PFSK-1 (cell line): ENCODE results near the gene ATXN1.

Source experiments
- FOXP2 ChIP-seq: optimal IDR thresholded peaks from 2 replicates; pipeline ENCODE3; 2011; ENCODE audit warnings: borderline replicate concordance, control low read depth, inconsistent platforms; ENCODE audit not compliant: insufficient read depth; ENCODE audit errors: extremely low read length, extremely low read depth
- POLR2AphosphoS5 ChIP-seq: IDR thresholded peaks from 2 replicates; pipeline ENCODE4 v1.6.1; 2012; ENCODE audit warnings: low read depth, mild to moderate bottlenecking, control low read depth, low read length, moderate library complexity
- REST ChIP-seq, 2 experiments: IDR thresholded peaks; 2 replicates each; pipeline versions ENCODE4 v1.6.1 to v1.8.0; 2011 to 2012; ENCODE audit warnings: low read depth in 2 of 2, low read length in 2 of 2, control low read depth in 1 of 2, inconsistent platforms in 1 of 2, mild to moderate bottlenecking in 1 of 2, moderate library complexity in 1 of 2; ENCODE audit not compliant: insufficient read depth in 1 of 2
- SIN3A ChIP-seq: IDR thresholded peaks from 2 replicates; pipeline ENCODE4 v1.6.1; 2012; ENCODE audit warnings: mild to moderate bottlenecking, low read length, moderate library complexity, borderline replicate concordance; ENCODE audit not compliant: insufficient read depth
- TAF1 ChIP-seq: IDR thresholded peaks from 2 replicates; pipeline ENCODE4 v1.6.1; 2012; ENCODE audit warnings: low read length, control low read depth, borderline replicate concordance; ENCODE audit not compliant: insufficient read depth

Gene ATXN1

GRCh38 chr6:16522937-16523336 is 238.3 kb downstream of the ATXN1 start:
- TF ChIP-seq FOXP2 (no peak), SIN3A (no peak), REST (IDR thresholded peaks at IDR 0.05; ENCODE audit: insufficient read depth in 1 of 2, low read depth in 2 of 2, low read length in 2 of 2) (no peak), TAF1 (no peak), POLR2AphosphoS5 (no peak)

GRCh38 chr6:16521528-16521927 is 239.7 kb downstream of the ATXN1 start:
- TF ChIP-seq TAF1 (no peak), POLR2AphosphoS5 (no peak), FOXP2 (no peak), REST (IDR thresholded peaks at IDR 0.05; ENCODE audit: insufficient read depth in 1 of 2, low read depth in 2 of 2, low read length in 2 of 2) (no peak), SIN3A (no peak)

- TF ChIP-seq FOXP2, result no peak
- TF ChIP-seq POLR2AphosphoS5, result no peak; the same call in none of the 2 replicates
- no peak for TF ChIP-seq SIN3A
- no peak for TF ChIP-seq TAF1
Observed at GRCh38 chr6:16519265-16520242, 241.7 kb downstream of the ATXN1 start.

GRCh38 chr6:16518265-16518664 is 243.0 kb downstream of the ATXN1 start:
- TF ChIP-seq REST (IDR thresholded peaks at IDR 0.05; ENCODE audit: insufficient read depth in 1 of 2, low read depth in 2 of 2, low read length in 2 of 2), result no peak
- no peak for TF ChIP-seq SIN3A
- TF ChIP-seq FOXP2, result no peak
- 0 out of 2 replicates have a peak, but pooled peaks have one; percentile 5 for TF ChIP-seq POLR2AphosphoS5
- no peak for TF ChIP-seq TAF1

- TF ChIP-seq POLR2AphosphoS5, result no peak
- no peak for TF ChIP-seq FOXP2
- no peak for TF ChIP-seq SIN3A
- TF ChIP-seq TAF1, result no peak
- no peak for TF ChIP-seq REST (IDR thresholded peaks at IDR 0.05; ENCODE audit: insufficient read depth in 1 of 2, low read depth in 2 of 2, low read length in 2 of 2)
Observed at GRCh38 chr6:16514249-16514648, 247.0 kb downstream of the ATXN1 start.
